NCI-H2171 treated with DMSO at 0.1 percent for 48 hours (cell line): Measurements from ENCODE around the gene TMEM218.
"Not testable (repeated sequence)": the region's sequence is repeated elsewhere in the genome, so short reads cannot be mapped to it uniquely, and the experiment has no call there.

Source experiments
- DNase-seq: peaks from one replicate; lab custom pipeline; 2025; lab: John Stamatoyannopoulos, UW

Gene TMEM218

GRCh38 chr11:125090151-125090550, 21.3 kb downstream of the TMEM218 start:
- not testable (repeated sequence) for DNase-seq

GRCh38 chr11:125089481-125089880, 21.9 kb downstream of the TMEM218 start:
- not testable (repeated sequence) for DNase-seq

DNA sequence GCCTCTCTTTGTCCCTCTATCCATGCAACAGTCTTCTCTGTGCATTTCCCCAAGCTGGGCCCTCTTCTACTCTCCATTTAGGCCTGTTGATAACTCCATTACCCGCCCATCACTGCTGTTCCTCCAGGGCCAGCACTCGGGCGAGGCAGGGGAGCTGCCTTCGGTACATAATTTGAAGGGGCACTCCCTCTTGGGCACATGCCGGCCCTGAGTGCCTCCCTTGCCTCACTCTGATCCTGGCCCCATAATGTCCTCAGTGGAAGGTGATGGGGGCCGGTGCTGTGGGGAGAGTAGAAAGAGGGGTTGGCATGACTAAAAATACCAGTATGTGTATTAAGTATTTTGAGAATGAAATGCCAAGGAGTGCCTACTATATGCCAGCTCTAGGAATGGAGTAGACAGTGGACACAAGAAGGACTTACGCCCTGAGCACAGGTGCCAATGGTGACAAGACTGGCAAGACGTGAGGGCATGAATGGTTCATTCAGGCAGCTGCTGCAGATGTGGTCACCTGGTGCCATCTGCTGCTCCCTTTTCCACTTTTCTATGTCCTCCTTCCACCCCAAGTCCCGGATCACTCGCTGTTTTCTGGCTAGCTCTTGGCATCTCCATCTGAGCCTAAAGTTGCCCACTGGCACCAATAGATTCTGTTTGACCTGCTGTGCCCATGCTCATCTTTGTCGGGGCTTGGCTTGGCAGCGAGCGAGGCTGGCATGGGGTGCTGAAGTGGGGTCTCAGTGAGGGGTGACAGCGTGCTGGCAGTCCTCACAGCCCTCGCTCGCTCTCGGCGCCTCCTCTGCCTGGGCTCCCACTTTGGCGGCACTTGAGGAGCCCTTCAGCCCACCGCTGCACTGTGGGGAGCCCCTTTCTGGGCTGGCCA, 22.6 kb downstream of the TMEM218 start:
- no peak for DNase-seq

DNA sequence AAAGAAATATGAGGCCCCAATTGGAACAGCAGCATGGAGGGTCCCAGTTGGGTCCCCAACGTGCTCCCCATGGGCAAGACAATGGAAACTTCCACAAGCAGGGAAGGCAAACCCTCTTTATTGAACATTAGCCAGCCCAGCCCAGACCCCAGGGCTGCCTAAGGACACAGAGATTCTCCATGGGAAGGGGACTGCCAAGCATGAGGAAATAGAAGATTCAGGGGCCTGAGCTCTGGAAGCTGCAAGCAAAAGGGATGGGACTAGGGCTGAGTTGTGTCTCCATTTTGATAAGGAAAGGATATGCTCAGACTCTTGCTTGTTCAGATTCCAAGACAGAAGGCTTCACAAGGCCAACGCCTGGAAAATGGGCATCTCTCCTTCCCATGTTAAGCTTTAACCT, 23.3 kb downstream of the TMEM218 start:
- no peak for DNase-seq

GRCh38 chr11:125086633-125087296, 24.7 kb downstream of the TMEM218 start:
- no peak for DNase-seq

DNA sequence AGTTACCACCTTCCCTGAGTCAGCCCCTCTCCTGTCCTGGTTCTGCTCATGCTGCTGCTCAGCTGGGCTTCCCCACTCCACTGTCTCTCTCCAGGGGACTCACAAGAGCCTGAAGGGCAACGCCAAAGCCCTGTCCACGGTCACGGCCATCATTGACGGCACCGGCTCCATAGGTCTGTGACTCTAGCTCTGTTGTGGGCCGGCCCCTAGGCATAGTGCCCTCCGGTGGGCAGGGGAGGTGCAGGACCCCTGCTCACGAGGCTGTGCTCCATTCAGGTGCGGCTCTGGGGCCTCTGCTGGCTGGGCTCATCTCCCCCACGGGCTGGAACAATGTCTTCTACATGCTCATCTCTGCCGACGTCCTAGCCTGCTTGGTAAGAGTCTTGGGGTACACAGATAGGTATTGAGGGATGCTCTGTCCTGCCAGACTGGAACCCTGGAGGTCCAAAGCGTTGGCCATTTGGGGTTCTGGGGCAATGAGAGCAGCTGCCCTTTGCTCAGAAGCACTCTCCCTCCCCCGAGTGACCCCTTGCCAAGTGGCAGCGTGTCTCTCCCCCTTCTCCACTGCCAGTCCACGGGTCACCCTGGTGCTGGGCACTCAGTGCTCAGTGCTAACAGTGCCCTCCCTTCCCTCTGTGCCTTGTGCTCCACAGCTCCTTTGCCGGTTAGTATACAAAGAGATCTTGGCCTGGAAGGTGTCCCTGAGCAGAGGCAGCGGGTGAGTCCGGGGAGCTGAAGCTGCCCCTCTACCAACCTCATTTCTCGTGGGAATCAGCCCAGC, 25.9 kb downstream of the TMEM218 start:
- no peak for DNase-seq

GRCh38 chr11:125084761-125085231, 26.6 kb downstream of the TMEM218 start:
- DNase-seq = no peak

GRCh38 chr11:125084057-125084416, 27.4 kb downstream of the TMEM218 start:
- DNase-seq = no peak

DNA sequence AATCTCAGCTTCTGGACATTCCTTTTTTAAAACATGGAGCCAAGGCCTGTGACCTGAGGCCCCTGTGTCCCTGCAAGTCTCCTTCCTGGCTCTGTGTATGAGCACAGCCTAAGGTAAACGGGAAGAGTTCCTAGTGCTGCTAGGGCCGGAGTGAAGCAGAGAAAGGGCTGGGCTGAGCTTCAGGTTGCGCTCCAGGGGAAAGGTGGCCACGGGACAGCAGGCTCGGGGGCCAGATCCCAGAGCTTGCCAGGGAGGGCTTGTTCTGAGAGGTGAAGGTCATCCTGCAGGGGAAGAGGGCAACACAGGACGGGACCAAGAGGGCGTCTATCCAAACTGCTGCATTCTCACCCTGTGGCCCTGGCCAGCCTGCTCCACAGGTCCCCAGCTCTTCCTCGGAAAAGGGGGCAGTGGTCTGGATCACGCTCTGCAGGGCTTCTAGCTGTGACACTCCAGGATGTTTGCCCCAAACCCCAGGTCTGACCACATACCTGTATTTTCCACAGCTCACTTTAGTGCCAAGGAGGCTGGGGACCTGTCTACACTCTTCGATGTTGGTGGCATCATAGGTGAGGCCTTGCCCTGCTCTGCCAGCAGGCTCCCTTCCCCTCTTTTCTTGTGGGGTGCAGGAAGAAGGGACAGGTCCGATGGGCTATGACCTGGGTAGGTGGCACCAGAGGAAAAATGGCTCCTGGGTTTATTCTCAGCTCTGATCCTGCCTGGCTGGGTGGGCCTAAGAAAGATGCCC, 27.9 kb downstream of the TMEM218 start:
- no peak for DNase-seq

GRCh38 chr11:125082611-125083311, 28.7 kb downstream of the TMEM218 start:
- DNase-seq = no peak

GRCh38 chr11:125082040-125082439, 29.4 kb downstream of the TMEM218 start:
- no peak for DNase-seq

GRCh38 chr11:125081098-125081798, 30.2 kb downstream of the TMEM218 start:
- DNase-seq = no peak

DNA sequence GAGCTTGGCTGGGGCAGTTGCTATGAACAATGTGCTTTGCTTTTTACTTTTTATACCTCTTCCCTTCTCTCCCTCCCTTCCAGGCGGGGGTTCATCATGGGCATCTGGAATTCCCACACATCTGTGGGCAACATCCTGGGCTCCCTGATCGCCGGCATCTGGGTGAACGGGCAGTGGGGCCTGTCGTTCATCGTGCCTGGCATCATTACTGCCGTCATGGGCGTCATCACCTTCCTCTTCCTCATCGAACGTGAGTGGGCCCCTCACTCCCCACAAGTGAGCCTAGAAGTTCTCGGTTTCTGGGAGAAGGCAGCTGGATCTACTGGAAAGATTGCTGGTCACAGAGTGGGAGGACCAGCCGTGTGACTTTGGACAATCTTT, 30.9 kb downstream of the TMEM218 start:
- no peak for DNase-seq

GRCh38 chr11:125079878-125080530, 31.4 kb downstream of the TMEM218 start:
- DNase-seq = no peak

DNA sequence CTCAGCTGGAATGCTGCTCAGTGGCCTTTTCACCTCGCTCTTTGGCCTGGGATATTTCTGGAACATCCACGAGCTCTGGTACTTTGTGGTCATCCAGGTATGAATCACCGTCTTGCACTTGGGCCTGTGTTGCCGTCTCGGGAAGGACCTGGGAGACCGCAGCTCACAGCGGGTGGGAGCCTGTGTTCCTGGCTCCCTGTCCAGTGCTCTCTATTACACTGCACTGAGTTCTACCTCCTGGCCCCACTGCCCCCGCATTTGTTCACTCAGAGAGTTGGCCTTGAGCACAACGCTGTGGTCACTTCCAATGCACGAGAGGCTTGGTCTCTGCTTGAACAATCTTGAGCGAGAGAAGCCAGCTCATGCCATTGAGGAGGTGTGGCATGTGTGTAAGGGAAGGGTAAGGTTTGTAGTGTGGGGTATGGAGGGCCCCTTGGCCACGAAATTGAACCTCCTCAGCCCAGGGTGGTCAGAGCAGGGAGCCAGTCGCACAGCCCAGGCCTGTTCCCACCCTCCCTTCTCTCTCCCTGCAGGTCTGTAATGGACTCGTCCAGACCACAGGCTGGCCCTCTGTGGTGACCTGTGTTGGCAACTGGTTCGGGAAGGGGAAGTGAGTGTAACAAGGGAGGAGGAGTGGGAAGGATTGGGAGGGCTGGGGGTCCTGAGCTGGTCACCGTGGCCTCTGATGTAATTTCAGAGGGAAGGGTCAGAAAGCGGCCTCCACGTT, 32.1 kb downstream of the TMEM218 start:
- DNase-seq = no peak

DNA sequence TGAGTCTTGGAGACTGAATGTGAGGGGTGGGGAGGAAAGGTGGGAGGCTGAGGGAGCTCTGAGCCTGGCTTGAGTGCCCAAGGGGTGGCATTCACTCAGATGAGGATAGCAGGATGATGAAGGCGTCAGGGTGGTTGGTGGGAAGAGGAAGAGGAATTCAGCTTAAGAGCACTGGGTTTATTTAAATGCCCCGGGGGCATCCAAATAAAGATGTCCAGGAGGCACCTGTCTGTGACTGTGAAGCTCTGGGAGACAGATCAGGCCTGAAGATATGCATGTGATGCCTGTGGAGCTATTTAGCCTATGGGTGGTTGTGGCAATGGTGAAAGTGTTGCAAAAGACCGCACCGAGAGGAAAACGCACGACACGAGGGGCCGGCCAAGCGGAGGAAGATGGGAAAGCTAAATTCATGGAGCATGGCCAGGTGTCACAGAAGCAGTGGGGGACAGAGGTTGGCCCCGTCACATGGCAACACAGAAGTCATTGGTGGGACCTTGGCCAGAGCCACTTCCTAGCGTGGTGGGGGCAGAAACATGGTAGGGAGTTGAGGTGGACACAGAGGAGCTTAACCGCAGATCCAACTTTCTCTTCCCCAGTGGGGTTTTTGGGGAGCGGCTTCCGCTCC, 32.8 kb downstream of the TMEM218 start:
- no peak for DNase-seq

DNA sequence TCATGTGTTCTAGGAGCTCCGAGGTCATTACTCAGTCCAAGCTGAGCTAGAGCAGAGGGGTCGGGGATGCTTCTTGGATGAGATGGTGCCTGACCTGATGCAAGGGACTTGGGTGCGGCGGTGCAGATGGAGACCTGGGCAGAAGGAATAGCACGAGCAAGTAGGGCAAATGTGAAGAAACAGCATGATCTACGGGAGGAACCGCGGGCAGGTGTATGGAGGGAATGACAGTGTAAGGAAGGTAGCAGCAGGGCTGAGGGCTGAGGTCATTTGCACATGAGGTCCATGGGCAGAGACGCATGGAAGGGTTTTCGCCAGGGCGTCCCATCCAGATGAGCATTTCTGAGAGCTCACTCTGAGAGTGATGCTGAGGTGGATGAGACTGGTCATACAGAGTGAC, 33.4 kb downstream of the TMEM218 start:
- no peak for DNase-seq

DNA sequence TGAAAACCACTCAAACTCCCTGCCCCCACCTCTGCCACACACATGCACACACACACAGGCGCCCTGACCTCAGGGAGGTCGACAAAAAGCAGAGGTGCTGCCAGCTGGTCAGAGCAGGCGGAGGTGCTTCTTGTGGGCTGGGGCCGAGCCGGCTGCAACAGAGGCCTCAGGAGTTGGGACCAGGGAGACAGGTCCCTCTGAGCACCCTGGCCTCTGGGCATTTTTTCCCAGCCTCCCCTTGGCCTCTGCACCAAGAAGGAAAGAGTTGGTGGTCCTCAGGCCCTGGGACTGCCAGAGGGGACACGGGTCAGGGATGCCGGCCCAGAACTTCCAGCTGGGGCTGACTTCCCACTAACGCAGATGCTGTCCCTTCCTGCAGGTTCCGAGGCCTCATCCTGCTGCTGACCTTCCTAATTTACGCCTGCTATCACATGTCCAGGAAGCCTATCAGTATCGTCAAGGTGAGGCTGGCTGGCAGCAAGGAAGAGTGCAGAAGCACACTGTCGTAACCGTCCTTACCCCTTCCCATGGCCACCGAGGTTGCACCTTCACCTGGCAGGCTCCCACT, 35.0 kb downstream of the TMEM218 start:
- DNase-seq = no peak

DNA sequence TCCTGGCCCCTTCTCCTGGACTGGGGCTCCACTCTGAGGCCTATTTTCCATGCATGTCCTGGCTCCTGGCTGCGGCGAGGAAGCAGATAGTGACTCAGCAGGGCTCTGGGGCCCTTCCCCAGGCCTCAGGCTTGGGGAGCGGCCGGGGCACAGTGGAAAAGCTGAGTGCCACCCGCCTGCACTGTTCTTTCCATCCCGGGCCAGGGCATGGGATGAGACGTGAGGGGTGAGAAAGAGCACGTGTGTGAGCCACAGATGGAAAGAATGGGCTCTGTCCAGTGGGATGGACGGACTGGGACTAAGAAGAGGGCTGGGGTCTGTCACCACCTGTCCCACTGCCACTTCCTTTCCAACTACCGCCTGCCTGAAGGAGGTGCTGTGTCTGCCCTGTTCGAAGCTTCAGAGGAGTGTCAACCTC, 35.5 kb downstream of the TMEM218 start:
- DNase-seq = no peak
